ENCODE results near the gene LDB1. TPM values are rescaled to one million over a fixed set of nuclear protein-coding genes. Genes with fewer than 3 reads are reported as not detected.

LDB1 gene
- total RNA-seq, 2 experiments from 2014 or later: 48.1 to 48.8 TPM

DNA sequence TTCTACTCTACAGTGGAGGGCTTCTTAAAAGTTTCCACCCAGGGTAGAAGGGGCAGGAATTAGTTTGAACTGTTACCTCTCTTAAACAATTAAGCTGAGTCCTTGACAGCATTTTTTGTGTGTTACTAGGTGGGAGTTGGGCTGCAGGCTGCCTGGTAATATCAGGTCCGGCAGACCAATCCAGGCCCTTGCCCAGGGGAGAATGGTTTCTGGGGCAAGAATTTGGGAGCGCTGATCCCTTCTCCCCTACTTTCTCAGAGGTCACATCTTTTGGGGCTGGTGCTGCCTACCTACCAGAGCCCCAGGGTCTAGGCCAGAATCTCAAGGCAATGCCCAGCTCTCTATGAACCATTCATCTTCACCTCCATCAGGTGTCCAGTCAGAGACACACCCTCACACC, 14.2 kb upstream of the LDB1 start:
- H3K4me3 Mint-ChIP-seq: peak overlapping the region; percentile 100
- no peak for DNase-seq
- ChIA-PET CTCF (interaction anchor here (2.0 kb wide), 1 partner anchor 35 kb away, joined by 7 read pairs; no protein-coding TSS in a partner anchor), POLR2A (interaction anchor here (0.8 to 2.6 kb wide), 4 partner anchors 11 to 20 kb away, joined by 3 to 14 read pairs (median 6); partner anchors contain the start of gene NOLC1)
- intact Hi-C loops (cut with micrococcal nuclease): loop anchor here (5.0 kb wide), 1 partner anchor 302 kb away; no protein-coding TSS in a partner anchor
- H3K36me3 Mint-ChIP-seq: peaks cover 28% of the 10 kb centered on the region
- no peaks in the 10 kb centered on the region for H3K9me3 Mint-ChIP-seq
- no peaks in the 10 kb centered on the region for H3K27me3 Mint-ChIP-seq
- H3K4me1 Mint-ChIP-seq (ENCODE audit: low read depth): peaks cover 42% of the 10 kb centered on the region
- peak overlapping the region; percentile 98 for H3K27ac Mint-ChIP-seq

DNA sequence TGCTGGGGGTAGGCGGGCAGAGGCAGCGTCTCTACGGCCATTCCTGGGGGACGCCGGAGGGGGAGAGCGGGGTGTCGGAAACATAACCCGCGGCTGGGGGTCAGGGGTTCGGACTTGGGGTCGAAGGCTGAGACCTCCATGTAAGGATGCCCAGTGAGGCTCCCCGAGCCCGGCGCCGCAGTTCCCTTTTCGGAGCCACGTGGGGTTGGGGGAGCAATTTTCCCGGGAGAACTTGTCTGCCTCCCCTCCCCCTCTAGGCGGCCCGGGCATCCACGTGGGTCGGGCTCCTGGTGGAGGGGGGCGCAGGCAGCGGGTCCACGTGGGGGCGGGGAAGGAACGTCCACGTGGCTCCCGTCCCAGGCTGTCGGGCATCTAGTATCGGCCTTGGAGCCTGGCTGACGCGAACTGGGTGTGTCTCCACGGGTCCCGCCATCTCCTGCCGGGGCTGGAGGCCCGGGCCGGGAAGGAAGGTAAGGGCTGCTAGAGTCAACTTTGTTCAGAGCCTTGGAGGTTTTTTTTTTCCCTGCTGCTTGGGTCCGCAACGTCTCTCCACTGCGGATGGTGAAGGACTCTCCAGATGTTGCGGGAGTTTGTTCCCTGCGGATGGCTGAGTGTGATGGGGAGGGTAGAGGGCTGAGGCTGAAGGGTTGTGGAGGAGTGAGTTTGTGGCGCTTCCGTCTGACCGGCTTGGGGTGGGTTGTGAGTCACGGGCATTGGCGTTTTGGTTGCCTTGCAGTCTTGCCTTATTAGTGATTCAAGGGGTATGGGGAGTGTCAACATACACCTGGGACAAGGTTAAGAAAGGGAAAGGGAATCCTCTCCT, 13.4 kb upstream of the LDB1 start:
- ChIA-PET CTCF (interaction anchor here (2.0 kb wide), 1 partner anchor 36 kb away, joined by 7 read pairs; no protein-coding TSS in a partner anchor), POLR2A (no interaction called here)
- peak; percentile 81 for DNase-seq
- H3K36me3 Mint-ChIP-seq: peaks cover 21% of the 10 kb centered on the region
- peak overlapping the region; percentile 100 for H3K4me3 Mint-ChIP-seq
- H3K4me1 Mint-ChIP-seq (ENCODE audit: low read depth): peaks cover 42% of the 10 kb centered on the region
- no peaks in the 10 kb centered on the region for H3K9me3 Mint-ChIP-seq
- no peaks in the 10 kb centered on the region for H3K27me3 Mint-ChIP-seq
- H3K27ac Mint-ChIP-seq: peak overlapping the region; percentile 98
- intact Hi-C loops (cut with micrococcal nuclease): loop anchor here (5.0 kb wide), 1 partner anchor 301 kb away; no protein-coding TSS in a partner anchor

DNA sequence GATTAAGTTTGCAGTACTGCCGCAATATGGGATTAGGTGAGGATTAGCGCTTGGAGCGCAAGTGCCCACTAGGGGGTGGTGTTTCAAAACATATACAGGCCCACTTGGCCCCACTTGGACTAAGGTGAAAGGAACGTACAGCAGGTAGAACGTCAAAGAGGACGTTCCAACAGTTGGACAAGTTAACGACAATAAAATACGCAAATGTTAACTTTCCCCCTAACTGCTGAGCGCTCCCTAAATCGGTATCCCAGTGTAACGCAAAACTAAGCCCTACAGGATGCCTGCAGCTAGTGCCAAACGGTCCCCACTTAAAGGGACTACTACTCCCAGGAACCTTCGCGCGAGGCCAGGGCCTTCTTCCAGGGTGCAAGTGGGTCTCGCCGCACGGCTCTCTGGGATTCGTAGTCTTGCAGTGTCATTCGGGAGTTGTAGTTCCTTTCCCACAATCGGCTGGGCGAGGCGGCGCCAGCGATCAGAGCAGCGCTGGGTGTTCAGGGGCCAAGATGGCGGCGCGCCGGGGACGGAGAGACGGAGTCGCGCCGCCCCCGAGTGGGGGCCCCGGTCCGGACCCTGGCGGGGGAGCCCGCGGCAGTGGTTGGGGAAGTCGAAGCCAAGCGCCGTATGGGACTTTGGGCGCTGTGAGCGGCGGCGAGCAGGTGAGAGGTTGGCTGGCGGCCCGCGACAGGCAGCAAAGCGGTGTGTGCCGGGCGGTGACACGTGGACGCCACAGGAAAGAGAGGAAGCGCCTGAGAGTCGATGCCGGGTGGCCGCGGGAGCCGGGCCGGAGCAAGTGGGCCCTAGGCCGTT, 12.6 kb upstream of the LDB1 start, which contains the start of gene PPRC1:
Gene PPRC1, plus strand, starts transcription at position 478 of the 810 bp plus-strand sequence. Its CDS starts 29 bp downstream, at position 507.
- peaks cover 17% of the 10 kb centered on the region for H3K36me3 Mint-ChIP-seq

DNA sequence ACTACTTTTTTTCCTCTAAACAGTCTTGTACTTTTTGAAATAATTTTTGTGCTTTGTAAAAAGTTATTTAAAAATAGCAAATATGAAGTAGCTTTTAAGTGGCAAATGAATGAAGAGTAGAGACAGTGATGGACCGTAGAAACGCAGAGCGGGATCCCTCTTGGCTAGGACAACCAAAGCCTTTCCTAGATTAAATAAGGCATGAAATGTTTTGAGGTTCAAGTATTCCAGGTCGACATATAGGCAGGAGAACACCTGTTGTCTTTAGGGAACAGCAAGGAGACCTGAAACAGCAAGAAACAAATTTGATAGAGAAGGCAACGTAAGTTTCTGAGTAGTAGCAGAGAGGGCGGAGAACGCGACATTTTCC, 12.0 kb upstream of the LDB1 start:
- intact Hi-C loops (cut with micrococcal nuclease): loop anchor here (1.0 to 5.0 kb wide), 5 partner anchors 15 to 370 kb away; partner anchors contain the start of genes ACTR1A and NOLC1
- Mint-ChIP-seq H3K27ac (peak overlapping the region; percentile 98), H3K27me3 (no peaks in the 10 kb centered on the region), H3K9me3 (no peaks in the 10 kb centered on the region), H3K36me3 (peaks cover 17% of the 10 kb centered on the region), H3K4me3 (peak overlapping the region; percentile 100), H3K4me1 (ENCODE audit: low read depth) (peaks cover 36% of the 10 kb centered on the region)
- no peak for DNase-seq
- ChIA-PET POLR2A (interaction anchor here (1.0 to 1.6 kb wide), 5 partner anchors 15 to 131 kb away, joined by 3 to 6 read pairs (median 4); partner anchors contain the start of gene NOLC1), CTCF (interaction anchor here (0.7 to 2.8 kb wide), 12 partner anchors 9 to 267 kb away, joined by 3 to 37 read pairs (median 6); partner anchors contain the start of gene NOLC1)

More for the DNA sequence above, 12.6 kb upstream of the LDB1 start, which contains the start of gene PPRC1:
- no peaks in the 10 kb centered on the region for H3K9me3 Mint-ChIP-seq
- CTCF ChIA-PET: interaction anchor here (0.6 to 2.8 kb wide), 12 partner anchors 10 to 237 kb away, joined by 3 to 37 read pairs (median 6); partner anchors contain the start of gene NOLC1
- H3K27ac Mint-ChIP-seq: peak within 1 kb of the TSS; percentile 98
- H3K27me3 Mint-ChIP-seq: no peaks in the 10 kb centered on the region
- H3K4me3 Mint-ChIP-seq: peak within 1 kb of the TSS; percentile 100
- intact Hi-C loops (cut with micrococcal nuclease): loop anchor here (1.0 to 5.0 kb wide), 5 partner anchors 15 to 370 kb away; partner anchors contain the start of genes ACTR1A and NOLC1
- peak; percentile 99 for DNase-seq
- POLR2A ChIA-PET: interaction anchor here (1.0 to 1.6 kb wide), 5 partner anchors 14 to 131 kb away, joined by 3 to 6 read pairs (median 4); partner anchors contain the start of gene NOLC1
- H3K4me1 Mint-ChIP-seq (ENCODE audit: low read depth): peaks cover 42% of the 10 kb centered on the region

DNA sequence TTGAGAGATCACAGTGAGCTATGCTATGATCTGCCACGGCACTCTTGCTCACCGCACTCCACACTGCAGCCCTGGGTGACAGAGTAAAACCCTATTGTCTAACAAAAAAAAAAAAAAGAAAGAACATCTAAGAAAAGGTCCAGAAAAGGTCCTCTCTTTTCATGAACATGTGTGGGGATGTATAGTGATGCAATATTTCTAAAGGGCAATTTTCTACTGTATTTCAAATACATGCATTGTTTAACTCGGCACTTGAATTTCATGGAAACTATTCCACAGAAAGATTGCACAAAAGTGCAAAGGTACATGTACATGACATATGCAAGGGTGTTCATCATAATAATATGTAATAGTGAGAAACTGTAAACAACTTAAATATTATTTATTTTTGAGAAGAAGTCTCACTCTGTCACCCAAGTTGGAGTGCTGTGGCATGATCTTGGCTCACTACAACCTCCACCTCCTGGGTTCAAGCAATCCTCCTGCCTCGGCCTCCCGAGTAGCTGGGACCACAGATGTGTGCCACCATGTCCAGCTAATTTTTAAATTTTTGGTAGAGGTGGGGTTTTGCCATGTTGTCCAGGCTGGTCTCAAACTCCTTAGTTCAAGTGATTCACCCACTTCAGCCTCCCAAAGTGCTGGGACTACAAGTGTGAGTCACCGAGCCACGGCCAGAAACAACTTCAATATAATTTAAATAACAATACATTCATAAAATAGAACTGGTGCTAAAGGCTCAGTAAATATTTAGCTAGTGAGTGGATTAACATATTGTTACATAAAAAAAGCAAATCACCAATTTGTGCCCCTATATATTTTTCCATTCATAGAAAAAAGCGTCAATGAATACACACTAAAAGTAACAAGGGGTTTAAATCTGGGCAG, 11.4 kb upstream of the LDB1 start:
- peaks cover 17% of the 10 kb centered on the region for H3K36me3 Mint-ChIP-seq
- H3K9me3 Mint-ChIP-seq: no peaks in the 10 kb centered on the region
- H3K27me3 Mint-ChIP-seq: no peaks in the 10 kb centered on the region
- no peak for DNase-seq
- intact Hi-C loops (cut with micrococcal nuclease): loop anchor here (1.0 to 5.0 kb wide), 5 partner anchors 14 to 371 kb away; partner anchors contain the start of genes ACTR1A and NOLC1
- peaks cover 32% of the 10 kb centered on the region for H3K4me1 Mint-ChIP-seq (ENCODE audit: low read depth)
- H3K4me3 Mint-ChIP-seq: no peak overlapping the region
- H3K27ac Mint-ChIP-seq: peak overlapping the region; percentile 98
- ChIA-PET POLR2A (interaction anchor here (0.8 to 1.6 kb wide), 4 partner anchors 8 to 130 kb away, joined by 3 to 6 read pairs (median 4); partner anchors contain the start of gene NOLC1), CTCF (interaction anchor here (0.7 to 2.8 kb wide), 11 partner anchors 9 to 268 kb away, joined by 3 to 37 read pairs (median 5); partner anchors contain the start of gene NOLC1)

DNA sequence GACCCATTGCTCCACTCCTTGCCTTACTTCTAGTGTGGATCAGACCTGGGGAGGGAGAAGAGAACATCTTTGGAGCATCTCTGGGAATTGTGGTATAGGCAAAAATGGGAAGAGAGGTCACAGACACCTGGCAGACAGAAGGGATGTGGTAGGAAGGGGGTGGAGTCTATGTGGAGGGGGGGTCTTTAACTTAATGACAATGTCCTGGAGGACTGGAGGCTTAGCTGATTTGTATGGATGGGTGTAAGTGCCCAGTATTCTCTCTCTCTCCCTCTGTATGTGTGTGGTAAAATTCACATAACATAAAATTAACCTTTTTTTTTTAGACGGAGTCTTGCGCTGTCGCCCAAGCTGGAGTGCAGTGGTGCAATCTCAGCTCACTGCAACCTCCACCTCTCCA, 3.1 kb upstream of the LDB1 start:
- no peaks in the 10 kb centered on the region for H3K36me3 Mint-ChIP-seq
- intact Hi-C loops (cut with micrococcal nuclease): no loop called here
- POLR2A ChIA-PET: interaction anchor here (0.6 to 1.1 kb wide), 5 partner anchors 8 to 276 kb away, joined by 3 to 8 read pairs (median 3); no protein-coding TSS in a partner anchor
- CTCF ChIA-PET: interaction anchor here (4.1 kb wide), 1 partner anchor 9 kb away, joined by 37 read pairs; the partner anchor contains the start of gene PPRC1
- peaks cover 20% of the 10 kb centered on the region for H3K4me1 Mint-ChIP-seq (ENCODE audit: low read depth)
- H3K9me3 Mint-ChIP-seq: no peaks in the 10 kb centered on the region
- no peaks in the 10 kb centered on the region for H3K27me3 Mint-ChIP-seq
- no peak overlapping the region for H3K27ac Mint-ChIP-seq
- no peak for DNase-seq
- no peak overlapping the region for H3K4me3 Mint-ChIP-seq

DNA sequence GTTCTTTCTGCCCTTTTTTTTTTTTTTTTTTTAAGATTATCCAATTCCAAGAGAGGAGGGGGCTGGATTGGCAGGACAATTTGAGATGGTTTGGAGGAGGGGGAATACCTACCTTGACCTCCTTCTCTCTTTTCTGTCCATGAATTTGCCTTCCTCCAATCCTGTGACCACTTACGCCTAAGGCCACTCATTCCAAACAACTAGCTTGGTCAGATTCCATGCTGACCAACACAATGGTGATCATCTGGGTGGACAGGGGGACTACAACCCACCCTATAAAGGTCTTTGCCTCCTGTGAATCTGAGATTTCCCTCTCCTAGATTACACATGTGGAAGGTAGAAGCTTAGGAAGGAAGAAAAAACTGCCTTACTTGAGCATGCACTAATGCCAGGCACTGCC, 2.3 kb upstream of the LDB1 start:
- H3K4me3 Mint-ChIP-seq: no peak overlapping the region
- POLR2A ChIA-PET: interaction anchor here (0.6 to 0.9 kb wide), 3 partner anchors 9 to 276 kb away, joined by 3 to 8 read pairs (median 3); no protein-coding TSS in a partner anchor
- no peaks in the 10 kb centered on the region for H3K27me3 Mint-ChIP-seq
- H3K27ac Mint-ChIP-seq: no peak overlapping the region
- intact Hi-C loops (cut with micrococcal nuclease): no loop called here
- H3K36me3 Mint-ChIP-seq: no peaks in the 10 kb centered on the region
- H3K4me1 Mint-ChIP-seq (ENCODE audit: low read depth): peaks cover 28% of the 10 kb centered on the region
- no peak for DNase-seq
- no peaks in the 10 kb centered on the region for H3K9me3 Mint-ChIP-seq
- CTCF ChIA-PET: interaction anchor here (4.1 kb wide), 1 partner anchor 9 kb away, joined by 37 read pairs; the partner anchor contains the start of gene PPRC1

DNA sequence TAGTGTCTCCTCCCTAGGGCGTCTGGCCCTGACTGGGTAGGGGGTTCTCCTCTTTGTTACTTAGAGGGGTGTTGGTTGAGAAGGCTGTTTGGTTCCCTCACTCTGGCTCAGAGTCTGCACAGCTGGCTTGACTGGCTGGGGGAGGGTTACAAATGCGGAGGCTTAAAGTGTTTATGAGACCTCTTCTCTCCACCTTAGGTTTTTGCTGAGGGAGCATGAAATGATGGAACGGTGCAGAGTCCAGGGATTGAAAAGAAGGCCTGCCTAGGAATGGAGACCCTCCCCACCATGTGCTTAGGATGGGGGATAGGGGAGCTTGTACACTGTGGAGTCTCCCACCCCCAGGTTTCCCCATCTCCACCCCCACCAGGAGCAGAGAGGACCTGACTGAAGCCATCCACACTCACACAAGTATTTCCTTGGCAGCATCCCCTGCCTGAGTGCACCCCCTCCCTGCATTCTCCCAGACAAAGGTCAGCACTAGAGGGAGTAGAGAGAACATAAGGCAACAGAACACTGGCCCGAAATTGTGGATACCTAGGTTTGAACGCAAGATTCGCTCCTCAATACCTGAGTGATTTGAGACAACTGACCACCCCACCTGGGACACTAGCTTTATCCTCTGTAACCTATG, 1.7 kb upstream of the LDB1 start:
- POLR2A ChIA-PET: no interaction called here
- Mint-ChIP-seq H3K27me3 (no peaks in the 10 kb centered on the region), H3K4me1 (ENCODE audit: low read depth) (peaks cover 34% of the 10 kb centered on the region), H3K9me3 (no peaks in the 10 kb centered on the region), H3K36me3 (no peaks in the 10 kb centered on the region), H3K27ac (peak overlapping the region; percentile 18), H3K4me3 (no peak overlapping the region)
- intact Hi-C loops (cut with micrococcal nuclease): no loop called here
- CTCF ChIA-PET: interaction anchor here (0.6 to 4.1 kb wide), 2 partner anchors 10 to 49 kb away, joined by 3 to 37 read pairs; partner anchors contain the start of gene PPRC1
- DNase-seq: no peak

DNA sequence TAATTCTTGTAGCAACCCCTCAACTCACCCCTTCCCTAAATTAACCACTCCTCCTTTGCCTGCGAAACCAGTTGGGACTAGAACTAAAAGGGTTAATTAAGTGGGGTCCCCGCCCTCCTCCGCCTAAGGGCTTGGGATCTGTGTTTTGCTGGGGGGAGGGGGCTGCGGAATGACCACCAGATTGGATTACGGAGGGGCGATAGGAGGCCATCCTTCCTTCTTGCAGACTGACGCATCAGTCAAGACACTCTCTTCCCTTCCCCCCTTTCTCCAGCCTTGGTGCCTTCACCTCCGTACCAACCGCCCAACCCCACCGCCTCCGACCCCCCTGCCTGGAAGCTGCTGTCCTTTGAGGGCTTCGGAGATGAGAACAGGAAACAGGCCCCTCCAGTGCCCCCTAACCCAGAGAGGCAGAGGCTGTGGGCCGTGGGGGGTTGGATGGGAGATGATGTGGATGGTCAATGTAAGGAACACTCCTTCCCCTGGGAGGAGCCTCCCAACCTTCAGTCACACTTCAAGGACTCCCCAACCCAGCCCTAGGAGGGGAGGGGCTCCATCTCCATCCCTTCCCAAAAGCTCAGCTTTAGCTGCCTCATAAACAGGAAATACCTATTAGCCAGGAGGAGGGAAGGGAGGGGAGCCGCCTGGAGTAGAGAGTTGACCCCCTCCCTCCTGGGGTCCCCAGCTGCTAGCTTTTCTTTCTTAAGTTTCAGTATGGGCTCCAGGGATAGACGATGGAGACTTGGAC, 997 bp upstream of the LDB1 start:
- DNase-seq: peak; percentile 27
- peak overlapping the region; percentile 92 for H3K4me3 Mint-ChIP-seq
- ChIA-PET CTCF (interaction anchor here (0.6 to 4.1 kb wide), 2 partner anchors 11 to 50 kb away, joined by 3 to 37 read pairs; partner anchors contain the start of gene PPRC1), POLR2A (no interaction called here)
- H3K27ac Mint-ChIP-seq: peak overlapping the region; percentile 96
- peaks cover 41% of the 10 kb centered on the region for H3K4me1 Mint-ChIP-seq (ENCODE audit: low read depth)
- no peaks in the 10 kb centered on the region for H3K9me3 Mint-ChIP-seq
- no peaks in the 10 kb centered on the region for H3K36me3 Mint-ChIP-seq
- intact Hi-C loops (cut with micrococcal nuclease): no loop called here
- H3K27me3 Mint-ChIP-seq: no peaks in the 10 kb centered on the region

All from activated CD4-positive, alpha-beta memory T cell treated with anti-CD3 and anti-CD28 coated beads for 36 hours (primary cell).